Neural cell (in vitro differentiated cells): ENCODE results near the gene TAS2R7.

Source experiments
- CTCF ChIP-seq: fragments of 450-650 bp; IDR thresholded peaks from 2 replicates; pipeline ENCODE4 v1.5.1; 2014; ENCODE audit warnings: antibody characterized with exemption, mild to moderate bottlenecking, moderate library complexity; ENCODE audit not compliant: poor library complexity, severe bottlenecking
- EP300 ChIP-seq: fragments of 450-650 bp; conservative IDR thresholded peaks from 2 replicates; pipeline ENCODE4 v1.6.1; 2014; ENCODE audit warnings: antibody characterized with exemption, mild to moderate bottlenecking, moderate library complexity; ENCODE audit not compliant: poor library complexity, severe bottlenecking
- EZH2 ChIP-seq: fragments of 200-600, 300-800 bp; shearing (Covaris generic), sonication (generic); IDR thresholded peaks from 2 replicates; pipeline ENCODE4 v1.6.1; 2014; ENCODE audit warnings: antibody characterized with exemption, low read length, borderline replicate concordance, mild to moderate bottlenecking; ENCODE audit not compliant: insufficient read depth, poor library complexity, severe bottlenecking
- POLR2AphosphoS5 ChIP-seq: IDR thresholded peaks from 2 replicates; pipeline ENCODE4 v1.6.1; 2012
- RAD21 ChIP-seq: fragments of 450-650 bp; conservative IDR thresholded peaks from 2 replicates; pipeline ENCODE4 v1.6.1; 2014; ENCODE audit warnings: antibody characterized with exemption, mild to moderate bottlenecking, moderate library complexity
- REST ChIP-seq: IDR thresholded peaks from 2 replicates; pipeline ENCODE4 v1.6.1; 2012; ENCODE audit warnings: borderline replicate concordance
- TAF1 ChIP-seq: IDR thresholded peaks from 2 replicates; pipeline ENCODE4 v1.6.1; 2012; ENCODE audit warnings: low read depth

GRCh38 chr12:10783252-10783651 is 19.2 kb downstream of the TAS2R7 start:
- TF ChIP-seq CTCF (no peak), EP300 (no peak), EZH2 (no peak), REST (no peak), TAF1 (no peak), POLR2AphosphoS5 (no peak), RAD21 (no peak)
